HG03045 (cell line): ENCODE data around the gene MIF.
"Not testable (repeated sequence)": the region's sequence is repeated elsewhere in the genome, so short reads cannot be mapped to it uniquely, and the experiment has no call there.

Source experiments
- ATAC-seq: cut with Tn5 transposase; IDR thresholded peaks from one replicate; pipeline ENCODE4 v1.9.1; 2021; ENCODE audit warnings: mild to moderate bottlenecking, moderate library complexity; ENCODE audit not compliant: unreplicated experiment

The MIF gene

DNA sequence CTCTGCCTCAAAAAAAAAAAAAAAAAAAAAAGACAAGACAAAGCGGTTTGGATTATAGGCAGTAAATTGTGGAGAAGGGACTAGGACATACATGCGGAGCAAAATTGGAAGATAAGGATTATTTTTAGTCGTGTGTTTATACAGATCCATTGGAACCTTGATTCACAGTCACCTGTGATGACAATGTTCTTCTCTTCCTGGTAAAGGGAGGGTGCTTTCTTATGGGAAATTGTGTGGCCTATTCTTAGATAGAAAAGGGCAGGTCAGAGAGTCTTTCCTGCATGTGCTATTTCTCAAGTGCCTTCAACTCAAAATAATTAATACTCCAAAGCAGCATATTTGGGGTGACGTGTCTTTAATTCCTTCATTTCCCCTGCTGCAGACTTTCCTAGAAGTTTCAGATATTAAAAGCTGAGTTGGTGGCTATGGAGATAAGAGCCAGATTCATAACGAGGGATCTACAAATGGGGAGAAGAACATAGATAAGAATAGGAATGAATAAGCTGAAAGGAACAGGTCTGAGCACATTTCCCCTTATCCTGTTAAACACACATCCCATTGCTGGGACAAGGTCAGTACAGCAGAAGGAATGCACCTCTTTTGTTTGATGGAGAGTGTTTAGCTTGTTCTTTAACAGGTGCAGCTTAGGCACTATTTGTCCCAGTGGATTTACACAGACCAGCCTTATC lies 44.3 kb downstream of the MIF start:
- no peak for ATAC-seq

DNA sequence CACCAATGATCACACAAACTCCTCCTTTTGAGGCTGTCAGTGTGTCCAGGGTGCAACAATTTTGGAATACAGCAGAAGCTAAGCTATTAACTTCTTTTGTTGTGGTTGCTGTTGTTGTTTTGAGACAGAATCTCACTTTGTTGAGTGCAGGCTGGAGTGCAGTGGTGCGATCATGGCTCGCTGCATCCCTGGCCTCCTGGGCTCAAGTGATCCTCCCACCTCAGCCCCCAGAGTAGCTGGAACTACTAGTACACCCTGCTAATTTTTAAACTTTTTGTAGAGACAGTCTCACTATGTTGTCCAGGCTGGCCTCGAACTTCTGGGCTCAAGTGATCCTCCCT lies 44.8 kb downstream of the MIF start:
- ATAC-seq, result no peak

DNA sequence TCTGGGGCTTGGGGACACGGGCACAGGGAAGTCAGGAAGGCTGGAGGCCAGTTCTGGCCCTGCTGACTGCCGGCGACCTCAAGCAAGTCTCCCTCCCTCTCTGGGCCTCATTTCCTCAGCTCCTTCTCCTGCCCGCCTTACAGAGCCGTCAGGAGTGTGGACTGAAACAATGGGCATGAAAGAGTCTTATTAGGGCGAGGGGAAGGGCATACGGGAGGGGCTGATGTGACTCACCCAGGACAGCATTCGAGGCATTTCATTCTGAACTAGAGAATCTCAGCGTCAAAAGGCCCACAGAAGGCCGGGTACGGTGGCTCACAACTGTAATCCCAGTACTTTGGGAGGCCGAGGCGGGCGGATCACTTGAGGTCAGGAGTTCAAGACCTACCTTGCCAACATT lies 46.0 kb downstream of the MIF start:
- not testable (repeated sequence) for ATAC-seq
